Adipose tissue (tissue), 3 donors: ENCODE measurements around the gene MRPL34. TPM values are rescaled to one million over a fixed set of nuclear protein-coding genes. Genes with fewer than 3 reads are reported as not detected.
"Not testable (repeated sequence)": the region's sequence is repeated elsewhere in the genome, so short reads cannot be mapped to it uniquely, and the experiment has no call there.

Experiments
- H3K27ac ChIP-seq: one replicate; pipeline ENCODE4 v1.5.1; 2013; ENCODE audit warnings: low read depth, low read length
- WGBS, 3 donors: extraction: QIAGEN DNeasy Blood & Tissue Kit; methylation state at CpG; one replicate each; pipeline ENCODE4 v1.1.7; 2013; 5-methylcytosine and 5-hydroxymethylcytosine counted together
- polyA plus RNA-seq, 3 donors: library from polyadenylated mRNA; stranded (reverse); fragments of 200-250 nt; gene quantifications; one replicate each; pipeline ENCODE4 v1.2.3, GENCODE V29; 2013
- donor health status: healthy with polysubstance abuse.
- donor health status: Bipolar disorder and iron deficiency.
- donor health status: healthy.

MRPL34 gene
- polyA plus RNA-seq, 3 donors: 97.5 to 156 (median 101) TPM

GRCh38 chr19:17282488-17283125 lies 23.1 kb upstream of the MRPL34 start:
- 3% methylated on average over 42 to 45 of the region's 45 CpGs for WGBS, 3 donors
- H3K27ac ChIP-seq: no peak overlapping the region

GRCh38 chr19:17283504-17283996 lies 22.1 kb upstream of the MRPL34 start:
- 87 to 93% (median 92%) methylated on average over 7 of the region's 7 CpGs for WGBS, 3 donors
- H3K27ac ChIP-seq: no peak overlapping the region

- H3K27ac ChIP-seq: no peak overlapping the region
- 91 to 92% (median 91%) methylated on average over 18 of the region's 18 CpGs for WGBS, 3 donors
Observed at GRCh38 chr19:17285415-17286135, 20.1 kb upstream of the MRPL34 start.

GRCh38 chr19:17286263-17286662 lies 19.4 kb upstream of the MRPL34 start:
- H3K27ac ChIP-seq: no peak overlapping the region
- WGBS, 3 donors: 86 to 96% (median 92%) methylated on average over 11 of the region's 11 CpGs

- H3K27ac ChIP-seq: no peak overlapping the region
- WGBS, 3 donors: 76 to 89% (median 89%) methylated on average over 9 of the region's 9 CpGs
Observed at GRCh38 chr19:17286752-17287151, 18.9 kb upstream of the MRPL34 start.

- no peak overlapping the region for H3K27ac ChIP-seq
- WGBS, 3 donors: 12 to 21% (median 17%) methylated on average over 22 of the region's 22 CpGs
Observed at GRCh38 chr19:17289489-17289888, 16.2 kb upstream of the MRPL34 start.

GRCh38 chr19:17292301-17293074 lies 13.2 kb upstream of the MRPL34 start:
- WGBS, 3 donors: 2 to 25% (median 3%) methylated on average over 44 to 46 of the region's 46 CpGs
- H3K27ac ChIP-seq: no peak overlapping the region

GRCh38 chr19:17293605-17294004 lies 12.1 kb upstream of the MRPL34 start:
- WGBS, 3 donors: 90 to 93% (median 93%) methylated on average over 14 of the region's 14 CpGs
- H3K27ac ChIP-seq: no peak overlapping the region

- WGBS, 3 donors: 82 to 83% (median 83%) methylated on average over 45 to 48 of the region's 48 CpGs
- H3K27ac ChIP-seq: no peak overlapping the region
Observed at GRCh38 chr19:17294051-17294891, 11.4 kb upstream of the MRPL34 start.

GRCh38 chr19:17295551-17295950 lies 10.1 kb upstream of the MRPL34 start:
- 86 to 94% (median 90%) methylated on average over 6 of the region's 6 CpGs for WGBS, 3 donors
- H3K27ac ChIP-seq: not testable (repeated sequence)

GRCh38 chr19:17296273-17296672 lies 9.4 kb upstream of the MRPL34 start:
- WGBS, 3 donors: 60 to 75% (median 73%) methylated on average over 4 of the region's 4 CpGs
- no peak overlapping the region for H3K27ac ChIP-seq

GRCh38 chr19:17296976-17297375 lies 8.7 kb upstream of the MRPL34 start:
- WGBS, 3 donors: 86 to 88% (median 87%) methylated on average over 6 of the region's 6 CpGs
- no peak overlapping the region for H3K27ac ChIP-seq

GRCh38 chr19:17300992-17301619 lies 4.6 kb upstream of the MRPL34 start:
- H3K27ac ChIP-seq: no peak overlapping the region
- 94 to 96% (median 96%) methylated on average over 43 to 51 of the region's 51 CpGs for WGBS, 3 donors

GRCh38 chr19:17302391-17303166 lies 3.1 kb upstream of the MRPL34 start:
- 11 to 13% (median 13%) methylated on average over 25 to 29 of the region's 29 CpGs for WGBS, 3 donors
- H3K27ac ChIP-seq: no peak overlapping the region

- H3K27ac ChIP-seq: no peak within 1 kb of the TSS
- WGBS, 3 donors: 2% methylated on average over 45 to 52 of the region's 52 CpGs
Observed at GRCh38 chr19:17303167-17303939, 2.3 kb upstream of the MRPL34 start, which contains the start of gene ABHD8. TSS of gene ABHD8 (minus strand) at chr19:17303425. CDS start at chr19:17301616, 1,809 bp downstream.

GRCh38 chr19:17303940-17304267 lies 1.8 kb upstream of the MRPL34 start:
- 63 to 69% (median 64%) methylated on average over 12 of the region's 12 CpGs for WGBS, 3 donors
- H3K27ac ChIP-seq: no peak overlapping the region
